IPS-15b (cell line): ENCODE measurements around the gene PARD3.
"Not testable (repeated sequence)": the region's sequence is repeated elsewhere in the genome, so short reads cannot be mapped to it uniquely, and the experiment has no call there.

Experiments
- H3K27me3 ChIP-seq: one replicate; pipeline ENCODE4 v1.6.1; 2013; ENCODE audit warnings: low read length; ENCODE audit not compliant: control insufficient read depth, insufficient read depth
- H3K36me3 ChIP-seq: one replicate; pipeline ENCODE4 v1.6.1; 2013; ENCODE audit warnings: low read length; ENCODE audit not compliant: control insufficient read depth, insufficient read depth
- H3K4me1 ChIP-seq: one replicate; pipeline ENCODE4 v1.6.1; 2013; ENCODE audit warnings: mild to moderate bottlenecking, low read length; ENCODE audit not compliant: control insufficient read depth, insufficient read depth
- H3K4me3 ChIP-seq: one replicate; pipeline ENCODE4 v1.5.1; 2013; ENCODE audit warnings: low read depth, low read length
- H3K9ac ChIP-seq: one replicate; pipeline ENCODE4 v1.6.1; 2013; ENCODE audit warnings: low read depth, mild to moderate bottlenecking, low read length
- H3K9me3 ChIP-seq: one replicate; pipeline ENCODE4 v1.6.1; 2013; ENCODE audit warnings: mild to moderate bottlenecking, low read length; ENCODE audit not compliant: control insufficient read depth, insufficient read depth

The PARD3 gene

DNA sequence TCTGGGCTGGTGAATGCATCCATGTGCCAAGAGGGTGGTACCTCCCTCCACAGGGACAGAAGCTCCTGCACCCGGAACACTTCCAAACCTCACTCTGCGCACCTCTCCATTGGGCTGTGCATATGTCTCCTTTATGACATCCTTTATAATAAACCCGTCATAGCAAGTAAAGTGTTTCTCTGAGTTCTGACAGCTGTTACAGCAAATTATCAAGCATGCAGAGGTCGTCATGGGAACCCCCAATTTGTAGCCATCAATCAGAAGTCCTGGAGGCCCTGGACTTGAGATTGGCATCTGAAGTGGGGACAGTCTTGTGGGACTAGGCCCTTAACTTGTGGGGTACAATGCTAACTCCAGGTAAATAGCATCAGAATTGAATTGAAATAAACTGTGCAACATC, 29.4 kb upstream of the PARD3 start:
- no peaks in the 10 kb centered on the region for H3K4me1 ChIP-seq
- no peak overlapping the region for H3K9ac ChIP-seq
- H3K9me3 ChIP-seq, result no peaks in the 10 kb centered on the region
- no peak overlapping the region for H3K4me3 ChIP-seq
- no peaks in the 10 kb centered on the region for H3K27me3 ChIP-seq
- H3K36me3 ChIP-seq, result no peaks in the 10 kb centered on the region

GRCh38 chr10:34843470-34843869, 28.4 kb upstream of the PARD3 start:
- H3K9ac ChIP-seq, H3K36me3 ChIP-seq, H3K27me3 ChIP-seq, H3K4me3 ChIP-seq, H3K4me1 ChIP-seq, H3K9me3 ChIP-seq: not testable (repeated sequence)

DNA sequence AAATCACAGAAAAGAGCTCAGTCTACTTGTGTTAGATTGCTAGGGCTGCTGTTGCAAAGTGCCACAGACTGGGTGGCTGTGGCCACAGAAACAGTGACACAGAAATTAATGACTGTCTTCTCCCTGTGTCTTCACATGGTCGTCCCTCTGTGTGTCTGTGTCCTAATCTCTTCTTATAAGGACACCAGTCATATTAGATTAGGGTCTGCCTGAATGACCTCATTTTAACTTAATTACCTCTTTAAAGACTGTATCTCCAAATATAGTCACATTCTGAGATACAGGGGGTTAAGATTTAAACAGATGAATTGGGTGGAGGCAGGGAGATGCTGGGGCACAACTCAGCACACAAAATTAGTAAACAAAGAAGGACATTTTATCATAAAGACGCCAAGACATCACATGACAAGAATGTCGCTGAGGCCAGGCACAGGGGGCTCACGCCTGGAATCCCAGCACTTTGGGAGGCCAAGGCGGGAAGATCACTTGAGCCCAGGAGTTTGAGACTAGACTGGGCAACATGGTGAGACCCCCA, 23.3 kb upstream of the PARD3 start:
- no peak overlapping the region for H3K4me3 ChIP-seq
- no peaks in the 10 kb centered on the region for H3K36me3 ChIP-seq
- H3K4me1 ChIP-seq, result peaks cover 2% of the 10 kb centered on the region
- no peaks in the 10 kb centered on the region for H3K27me3 ChIP-seq
- no peak overlapping the region for H3K9ac ChIP-seq
- H3K9me3 ChIP-seq, result no peaks in the 10 kb centered on the region

- H3K9ac ChIP-seq, result no peak overlapping the region
- H3K27me3 ChIP-seq, result no peaks in the 10 kb centered on the region
- no peak overlapping the region for H3K4me3 ChIP-seq
- no peaks in the 10 kb centered on the region for H3K9me3 ChIP-seq
- peaks cover 2% of the 10 kb centered on the region for H3K4me1 ChIP-seq
- no peaks in the 10 kb centered on the region for H3K36me3 ChIP-seq
These were observed 20.9 kb upstream of the PARD3 start for GRCh38 chr10:34835908-34836508.

GRCh38 chr10:34834274-34834673, 19.2 kb upstream of the PARD3 start:
- H3K27me3 ChIP-seq, result no peaks in the 10 kb centered on the region
- H3K4me3 ChIP-seq, result no peak overlapping the region
- H3K9ac ChIP-seq, result no peak overlapping the region
- no peaks in the 10 kb centered on the region for H3K9me3 ChIP-seq
- peaks cover 7% of the 10 kb centered on the region for H3K4me1 ChIP-seq
- H3K36me3 ChIP-seq, result no peaks in the 10 kb centered on the region

DNA sequence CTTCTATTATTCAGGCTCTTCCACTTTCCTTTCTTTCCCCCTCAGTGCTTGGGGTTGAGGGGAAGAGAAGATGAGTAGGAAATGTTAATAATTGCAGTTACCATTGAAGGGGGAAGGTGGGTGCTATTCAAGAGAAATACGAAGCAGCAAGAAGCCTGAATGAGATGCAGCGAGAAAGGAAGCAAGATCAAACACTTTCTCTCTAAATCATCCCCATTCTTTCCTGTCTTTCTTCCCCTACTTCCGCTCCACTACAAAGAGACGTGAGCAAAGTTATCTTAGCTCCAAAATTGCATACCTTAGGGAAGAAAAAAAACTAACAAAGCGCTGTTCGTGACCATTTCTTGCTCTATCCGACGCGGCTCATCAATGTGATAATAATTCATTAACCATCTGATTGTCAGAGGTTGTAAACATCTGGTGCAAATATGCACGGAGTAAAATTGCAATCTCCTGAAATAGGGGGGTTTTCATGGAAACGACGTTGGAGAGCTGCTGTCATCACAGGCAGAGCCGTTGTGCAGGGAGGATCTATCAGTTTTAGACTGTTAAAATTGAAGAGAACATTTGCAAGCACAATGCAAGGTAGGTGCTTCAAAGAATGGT, 15.2 kb upstream of the PARD3 start:
- Histone ChIP-seq H3K4me1 (peaks cover 5% of the 10 kb centered on the region), H3K4me3 (no peak overlapping the region), H3K9me3 (no peaks in the 10 kb centered on the region), H3K9ac (no peak overlapping the region), H3K27me3 (no peaks in the 10 kb centered on the region), H3K36me3 (no peaks in the 10 kb centered on the region)

GRCh38 chr10:34826857-34827766, 12.0 kb upstream of the PARD3 start:
- H3K9ac ChIP-seq, result no peak overlapping the region
- peaks cover 5% of the 10 kb centered on the region for H3K4me1 ChIP-seq
- no peaks in the 10 kb centered on the region for H3K27me3 ChIP-seq
- H3K36me3 ChIP-seq, result no peaks in the 10 kb centered on the region
- H3K9me3 ChIP-seq, result no peaks in the 10 kb centered on the region
- H3K4me3 ChIP-seq, result no peak overlapping the region

DNA sequence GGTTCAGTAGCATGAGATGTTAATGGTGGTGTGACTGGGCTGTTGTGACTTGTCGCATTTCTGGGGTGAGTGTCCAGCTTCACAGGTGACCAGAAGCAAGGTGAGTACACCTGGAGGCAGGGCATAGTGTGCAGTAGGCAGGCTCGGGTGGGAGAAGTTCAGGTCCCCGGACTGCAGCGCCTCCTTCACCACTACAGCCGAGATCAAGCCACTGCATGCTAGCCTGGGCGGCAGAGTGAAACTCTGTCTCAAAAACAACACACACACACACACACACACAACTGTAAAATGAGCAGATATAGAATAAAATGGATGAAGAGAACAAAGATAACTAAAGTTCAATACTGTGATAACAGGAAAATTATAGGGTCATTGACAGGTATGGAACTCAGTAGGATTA, 11.1 kb upstream of the PARD3 start:
- H3K9ac ChIP-seq, result no peak overlapping the region
- no peaks in the 10 kb centered on the region for H3K9me3 ChIP-seq
- H3K27me3 ChIP-seq, result no peaks in the 10 kb centered on the region
- H3K4me3 ChIP-seq, result no peak overlapping the region
- peaks cover 5% of the 10 kb centered on the region for H3K4me1 ChIP-seq
- no peaks in the 10 kb centered on the region for H3K36me3 ChIP-seq

GRCh38 chr10:34825414-34825813, 10.3 kb upstream of the PARD3 start:
- H3K4me3 ChIP-seq, result no peak overlapping the region
- no peaks in the 10 kb centered on the region for H3K9me3 ChIP-seq
- no peaks in the 10 kb centered on the region for H3K27me3 ChIP-seq

DNA sequence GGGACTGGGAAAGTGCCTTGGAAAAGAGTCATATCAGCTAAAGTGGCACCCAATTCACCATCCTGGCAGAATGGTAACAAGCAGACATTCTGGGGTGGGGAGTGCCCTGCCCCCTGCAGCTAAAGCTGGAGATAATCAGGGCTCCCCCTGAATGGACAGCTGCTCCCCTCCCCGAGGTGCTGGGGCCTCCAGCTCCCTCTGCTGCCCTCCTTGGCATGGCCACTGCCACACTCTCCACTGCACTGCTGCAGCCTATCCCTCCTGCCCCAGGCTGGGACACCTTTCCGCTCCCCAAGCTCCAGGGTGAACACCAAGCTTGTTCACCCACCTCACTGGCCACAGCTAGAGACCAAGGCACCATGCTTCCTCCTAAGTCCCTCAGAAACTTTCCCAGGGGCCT, 9.8 kb upstream of the PARD3 start:
- Histone ChIP-seq H3K27me3 (no peaks in the 10 kb centered on the region), H3K4me3 (no peak overlapping the region), H3K4me1 (no peaks in the 10 kb centered on the region), H3K9ac (no peak overlapping the region), H3K36me3 (no peaks in the 10 kb centered on the region), H3K9me3 (no peaks in the 10 kb centered on the region)

More at GRCh38 chr10:34825414-34825813, 10.3 kb upstream of the PARD3 start:
- H3K9ac ChIP-seq, result no peak overlapping the region
- no peaks in the 10 kb centered on the region for H3K36me3 ChIP-seq
- H3K4me1 ChIP-seq, result peaks cover 4% of the 10 kb centered on the region

GRCh38 chr10:34821587-34822585, 6.8 kb upstream of the PARD3 start:
- Histone ChIP-seq H3K4me3 (no peak overlapping the region), H3K27me3 (peaks cover 6% of the 10 kb centered on the region), H3K4me1 (no peaks in the 10 kb centered on the region), H3K9me3 (no peaks in the 10 kb centered on the region), H3K9ac (no peak overlapping the region), H3K36me3 (no peaks in the 10 kb centered on the region)
